NT2/D1 (cell line): ENCODE measurements around the gene EPB41L4B.

Source experiments
- SUZ12 ChIP-seq: IDR thresholded peaks from 2 replicates; pipeline ENCODE4 v1.6.1; 2011; ENCODE audit not compliant: insufficient read length, insufficient read depth; ENCODE audit errors: extremely low read depth
- YY1 ChIP-seq: IDR thresholded peaks from 2 replicates; pipeline ENCODE4 v1.6.1; 2011; ENCODE audit not compliant: insufficient read length, insufficient read depth
- ZNF274 ChIP-seq: IDR thresholded peaks from 2 replicates; pipeline ENCODE4 v1.6.1; 2011; ENCODE audit warnings: mild to moderate bottlenecking, low read depth, low read length

GRCh38 chr9:109354190-109354589 lies 33.3 kb upstream of the EPB41L4B start:
- TF ChIP-seq YY1 (no peak), SUZ12 (no peak), ZNF274 (no peak)
